HFF-Myc (cell line): ENCODE results near the gene SPAAR.
"Not testable (repeated sequence)": the region's sequence is repeated elsewhere in the genome, so short reads cannot be mapped to it uniquely, and the experiment has no call there.

Experiments used
- DNase-seq: peaks from one replicate; pipeline ENCODE4 v3.0.0-alpha.2; 2011; ENCODE audit warnings: low read depth; ENCODE audit errors: extremely low read depth
- H3K4me3 ChIP-seq: replicated peaks from 2 replicates; pipeline ENCODE4 v1.5.1; 2011; ENCODE audit warnings: low read depth, mild to moderate bottlenecking, control low read depth, low read length
- TF ChIP-seq, protein P1 (sequence below): IDR thresholded peaks from 2 replicates; pipeline ENCODE4 v1.5.1; 2012; ENCODE audit warnings: mild to moderate bottlenecking, low read depth, low read length, control low read depth; ENCODE audit errors: missing control alignments

The SPAAR gene

DNA sequence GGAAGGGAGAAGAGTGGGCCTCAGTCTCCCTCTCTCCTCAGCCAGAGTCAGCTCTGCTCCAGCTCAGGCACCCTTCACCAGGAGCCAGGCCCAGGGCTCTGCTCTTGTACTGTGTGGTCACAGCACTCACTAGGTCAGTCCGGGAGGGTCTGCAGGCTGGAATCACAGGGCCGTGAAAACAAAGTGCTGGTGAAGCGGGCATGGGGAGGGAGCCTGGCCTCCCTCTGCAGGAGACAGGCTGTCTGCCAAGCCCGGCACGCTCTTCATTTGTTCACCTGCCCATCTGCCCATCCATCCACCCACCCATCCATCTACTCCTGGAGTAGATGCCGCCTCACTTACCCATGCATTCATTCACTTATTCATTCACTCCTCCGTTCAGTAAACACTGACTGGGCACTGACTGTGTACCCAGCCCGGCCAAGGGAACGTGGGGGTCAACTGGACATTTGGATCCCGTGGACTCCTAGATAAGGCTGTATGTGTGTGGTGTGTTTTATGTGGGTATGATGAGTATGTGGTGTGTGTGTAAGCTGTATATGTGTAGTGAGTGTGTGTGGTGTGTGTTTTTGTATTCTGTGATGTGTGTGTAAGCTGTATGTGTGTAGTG, 3.6 kb downstream of the SPAAR start:
- H3K4me3 ChIP-seq = no peak overlapping the region
- TF ChIP-seq, protein P1, sequence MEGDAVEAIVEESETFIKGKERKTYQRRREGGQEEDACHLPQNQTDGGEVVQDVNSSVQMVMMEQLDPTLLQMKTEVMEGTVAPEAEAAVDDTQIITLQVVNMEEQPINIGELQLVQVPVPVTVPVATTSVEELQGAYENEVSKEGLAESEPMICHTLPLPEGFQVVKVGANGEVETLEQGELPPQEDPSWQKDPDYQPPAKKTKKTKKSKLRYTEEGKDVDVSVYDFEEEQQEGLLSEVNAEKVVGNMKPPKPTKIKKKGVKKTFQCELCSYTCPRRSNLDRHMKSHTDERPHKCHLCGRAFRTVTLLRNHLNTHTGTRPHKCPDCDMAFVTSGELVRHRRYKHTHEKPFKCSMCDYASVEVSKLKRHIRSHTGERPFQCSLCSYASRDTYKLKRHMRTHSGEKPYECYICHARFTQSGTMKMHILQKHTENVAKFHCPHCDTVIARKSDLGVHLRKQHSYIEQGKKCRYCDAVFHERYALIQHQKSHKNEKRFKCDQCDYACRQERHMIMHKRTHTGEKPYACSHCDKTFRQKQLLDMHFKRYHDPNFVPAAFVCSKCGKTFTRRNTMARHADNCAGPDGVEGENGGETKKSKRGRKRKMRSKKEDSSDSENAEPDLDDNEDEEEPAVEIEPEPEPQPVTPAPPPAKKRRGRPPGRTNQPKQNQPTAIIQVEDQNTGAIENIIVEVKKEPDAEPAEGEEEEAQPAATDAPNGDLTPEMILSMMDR = no peak

DNA sequence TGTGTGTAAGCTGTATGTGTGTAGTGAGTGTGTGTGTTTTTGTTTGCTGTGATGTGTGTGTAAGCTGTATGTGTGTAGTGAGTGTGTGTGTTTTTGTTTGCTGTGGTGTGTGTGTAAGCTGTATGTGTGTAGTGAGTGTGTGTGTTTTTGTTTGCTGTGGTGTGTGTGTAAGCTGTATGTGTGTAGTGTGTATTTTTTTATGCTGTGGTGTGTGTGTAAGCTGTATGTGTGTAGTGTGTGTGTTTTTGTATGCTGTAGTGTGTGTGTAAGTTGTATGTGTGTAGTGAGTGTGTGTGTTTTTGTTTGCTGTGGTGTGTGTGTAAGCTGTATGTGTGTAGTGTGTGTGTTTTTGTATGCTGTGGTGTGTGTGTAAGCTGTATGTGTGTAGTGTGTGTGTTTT, 4.1 kb downstream of the SPAAR start:
- not testable (repeated sequence) for H3K4me3 ChIP-seq, DNase-seq

More for the DNA sequence above, 3.6 kb downstream of the SPAAR start:
- DNase-seq = no peak

DNA sequence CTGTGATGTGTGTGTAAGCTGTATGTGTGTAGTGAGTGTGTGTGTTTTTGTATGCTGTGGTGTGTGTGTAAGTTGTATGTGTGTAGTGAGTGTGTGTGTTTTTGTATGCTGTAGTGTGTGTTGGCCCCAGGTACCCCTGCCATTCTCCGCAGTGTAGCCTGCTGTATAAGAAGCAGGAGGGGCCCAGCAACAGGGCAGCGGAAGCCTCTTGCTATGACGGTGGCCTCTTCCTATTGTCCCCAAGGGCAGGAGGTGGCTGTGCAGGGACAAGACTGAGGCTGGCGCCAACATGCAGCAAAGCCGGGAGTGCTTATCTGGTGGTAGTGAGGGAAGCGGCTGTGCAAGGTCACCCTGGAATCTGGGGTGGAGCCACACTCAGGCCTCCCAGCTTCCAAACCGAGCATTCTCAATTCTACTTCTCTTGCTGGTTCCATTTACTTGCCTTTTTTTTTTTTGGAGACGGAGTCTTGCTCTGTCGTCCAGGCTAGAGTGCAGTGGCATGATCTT, 5.1 kb downstream of the SPAAR start:
- no peak for DNase-seq

DNA sequence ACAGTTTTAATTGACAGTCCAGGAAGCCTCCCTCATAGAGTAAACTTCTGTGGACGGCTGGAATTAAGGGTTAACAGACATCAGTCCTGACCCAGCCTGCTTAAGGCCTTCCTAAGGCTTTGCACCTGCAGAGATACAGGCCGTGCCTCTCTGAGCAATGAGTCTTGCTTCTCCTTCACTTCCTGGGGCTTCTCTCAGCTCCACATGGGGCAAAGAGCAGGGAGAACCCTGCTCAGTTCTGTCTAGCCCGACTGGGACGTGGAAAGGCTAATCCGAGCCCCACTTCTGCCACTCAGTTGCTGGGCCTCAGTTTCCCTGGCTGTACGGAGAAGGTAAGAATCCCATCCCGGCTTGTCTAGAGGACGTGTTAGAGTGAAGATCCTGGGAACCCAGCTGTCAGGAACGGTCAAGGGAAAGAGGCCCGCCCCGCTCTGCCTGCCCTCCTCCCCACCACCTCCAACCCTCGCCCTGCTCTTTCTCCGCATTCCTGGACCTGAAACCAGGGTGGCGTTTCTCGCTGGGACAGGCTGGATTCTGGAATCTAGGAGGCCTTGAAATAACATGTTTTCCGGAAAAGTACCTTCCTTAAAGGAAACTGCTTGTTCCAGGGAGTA, 6.5 kb downstream of the SPAAR start:
- TF ChIP-seq, protein P1 = no peak
- no peak for DNase-seq

More for the DNA sequence above, 5.1 kb downstream of the SPAAR start:
- TF ChIP-seq, protein P1 = no peak
- H3K4me3 ChIP-seq = no peak overlapping the region

DNA sequence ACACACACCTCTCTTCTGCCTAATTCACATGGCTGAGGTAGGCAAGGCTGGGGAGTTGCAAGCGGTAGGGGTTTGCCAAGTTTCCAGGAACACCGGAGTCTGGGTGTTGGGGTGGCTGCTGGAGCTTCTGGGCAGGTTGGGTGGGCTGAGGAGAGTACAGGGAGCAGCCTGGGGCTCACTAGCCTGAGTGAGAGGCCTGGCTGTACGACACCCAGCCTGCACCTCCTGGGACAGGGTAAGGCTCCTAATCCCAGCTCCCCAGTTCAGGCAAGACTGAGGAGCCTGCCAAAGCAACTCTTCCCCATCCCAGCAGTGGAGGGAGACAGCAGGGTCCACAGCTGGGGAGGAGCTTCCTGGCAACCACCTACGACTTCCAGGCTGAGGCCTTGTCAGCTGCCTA, 8.0 kb downstream of the SPAAR start:
- DNase-seq = no peak
- H3K4me3 ChIP-seq = no peak overlapping the region
- TF ChIP-seq, protein P1 = no peak

More for the DNA sequence above, 6.5 kb downstream of the SPAAR start:
- H3K4me3 ChIP-seq = no peak overlapping the region

DNA sequence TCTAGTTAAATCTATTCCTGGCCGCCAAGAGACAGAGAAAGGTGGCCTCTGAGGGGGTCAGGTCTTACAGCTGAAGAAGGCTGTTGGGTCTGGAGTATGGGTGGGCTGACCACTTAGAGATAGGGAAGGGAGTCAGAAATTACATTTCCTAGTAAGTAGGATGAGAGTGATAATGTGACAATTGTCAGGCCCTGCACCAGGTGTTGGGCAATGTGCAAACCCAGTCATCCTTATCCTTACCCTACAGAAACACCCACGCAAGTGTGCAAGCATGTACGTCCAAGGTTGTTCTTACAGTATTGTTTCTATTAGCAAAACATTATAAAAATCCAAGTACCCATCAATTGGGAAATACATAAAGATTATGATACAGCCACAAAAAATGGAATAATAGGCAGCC, 9.5 kb downstream of the SPAAR start:
- no peak overlapping the region for H3K4me3 ChIP-seq
- TF ChIP-seq, protein P1 = no peak

DNA sequence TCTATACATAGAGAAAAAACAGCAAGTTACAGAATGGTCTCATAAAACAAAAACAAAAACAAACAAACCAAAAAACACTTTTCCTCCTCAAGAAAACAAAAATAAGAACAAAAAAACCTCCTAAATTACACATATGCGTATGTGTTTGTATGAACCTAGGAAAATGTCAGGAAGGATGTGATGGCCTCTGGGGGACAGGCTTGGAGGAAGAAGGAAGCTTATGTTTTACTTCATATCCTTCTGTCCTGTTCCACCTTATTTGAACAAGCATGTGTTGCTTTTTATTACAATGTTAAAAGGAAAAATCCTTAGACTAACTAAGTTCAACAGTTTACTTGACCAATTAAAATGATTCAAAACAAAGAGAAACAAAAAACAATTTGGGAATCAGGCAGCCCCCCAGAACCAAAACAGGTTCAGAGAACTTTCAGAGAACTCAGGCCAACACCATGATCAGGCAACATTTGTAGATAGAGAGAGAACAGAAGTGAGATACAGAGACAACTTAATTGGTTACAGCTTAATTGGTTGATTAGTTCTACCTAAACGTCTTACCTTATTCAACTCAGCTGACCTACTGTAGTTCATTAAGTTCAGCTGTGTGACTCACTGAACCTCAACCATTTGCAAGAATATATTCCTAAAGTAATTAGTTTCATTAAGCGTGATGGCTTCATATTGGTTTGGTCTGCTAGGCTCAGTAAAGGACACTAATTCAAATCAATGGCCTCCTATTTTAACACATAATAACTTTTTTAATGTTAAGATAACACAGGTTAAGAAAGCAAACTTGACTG, 10.1 kb downstream of the SPAAR start:
- TF ChIP-seq, protein P1 = no peak
- no peak for DNase-seq
- H3K4me3 ChIP-seq = no peak overlapping the region

More for the DNA sequence above, 9.5 kb downstream of the SPAAR start:
- DNase-seq = no peak
